AG10803 (cell line): Measurements from ENCODE around the gene AJM1.
A peak's percentile ranks its signal among the peaks of the same experiment; 100 is the strongest.

Experiments used
- DNase-seq: peaks from one replicate; pipeline ENCODE4 v3.0.0; 2010; ENCODE audit warnings: low read depth
- H3K4me3 ChIP-seq: 2 replicates; pipeline ENCODE4 v1.5.1; 2011; ENCODE audit warnings: mild to moderate bottlenecking, low read length, control low read depth
- CTCF ChIP-seq: conservative IDR thresholded peaks from 2 replicates; pipeline ENCODE4 v1.5.1; 2011; ENCODE audit warnings: mild to moderate bottlenecking, low read length, control low read depth, inconsistent platforms

AJM1 gene

GRCh38 chr9:136846376-136847087 is 4.3 kb downstream of the AJM1 start:
- no peak overlapping the region; the same call in 1 of the 2 replicates for H3K4me3 ChIP-seq
- DNase-seq, result no peak
- no peak for TF ChIP-seq CTCF

- peak; percentile 70 for DNase-seq
These were observed 5.0 kb downstream of the AJM1 start for GRCh38 chr9:136847088-136847825.

GRCh38 chr9:136847826-136848392 is 5.6 kb downstream of the AJM1 start:
- TF ChIP-seq CTCF, result no peak
- H3K4me3 ChIP-seq, result peak overlapping the region; percentile 99
- DNase-seq, result peak; percentile 85

More at GRCh38 chr9:136847088-136847825, 5.0 kb downstream of the AJM1 start:
- peak overlapping the region; percentile 99 for H3K4me3 ChIP-seq
- TF ChIP-seq CTCF, result no peak

GRCh38 chr9:136848393-136849037 is 6.2 kb downstream of the AJM1 start:
- DNase-seq, result no peak
- peak overlapping the region; percentile 99 for H3K4me3 ChIP-seq
- no peak for TF ChIP-seq CTCF

GRCh38 chr9:136849038-136849959 is 7.0 kb downstream of the AJM1 start, which contains the start of gene PHPT1:
Gene PHPT1 (plus strand): TSS chr9:136849409. CDS start chr9:136849431, 22 bp downstream.
- DNase-seq, result peak; percentile 99
- TF ChIP-seq CTCF, result no peak
- peak within 1 kb of the TSS; percentile 99 for H3K4me3 ChIP-seq

- H3K4me3 ChIP-seq, result peak overlapping the region; percentile 99
- DNase-seq, result no peak
- no peak for TF ChIP-seq CTCF
These were observed 7.9 kb downstream of the AJM1 start for GRCh38 chr9:136849960-136850865.
